ENCODE measurements around the gene ITM2C. TPM values are rescaled to one million over a fixed set of nuclear protein-coding genes. Genes with fewer than 3 reads are reported as not detected.

Gene ITM2C
- total and polyA plus RNA-seq, 2 of the 8 experiments (the other 6 are each of a cell fraction or from before 2014, with no cell fraction given): 362 to 742 TPM

DNA sequence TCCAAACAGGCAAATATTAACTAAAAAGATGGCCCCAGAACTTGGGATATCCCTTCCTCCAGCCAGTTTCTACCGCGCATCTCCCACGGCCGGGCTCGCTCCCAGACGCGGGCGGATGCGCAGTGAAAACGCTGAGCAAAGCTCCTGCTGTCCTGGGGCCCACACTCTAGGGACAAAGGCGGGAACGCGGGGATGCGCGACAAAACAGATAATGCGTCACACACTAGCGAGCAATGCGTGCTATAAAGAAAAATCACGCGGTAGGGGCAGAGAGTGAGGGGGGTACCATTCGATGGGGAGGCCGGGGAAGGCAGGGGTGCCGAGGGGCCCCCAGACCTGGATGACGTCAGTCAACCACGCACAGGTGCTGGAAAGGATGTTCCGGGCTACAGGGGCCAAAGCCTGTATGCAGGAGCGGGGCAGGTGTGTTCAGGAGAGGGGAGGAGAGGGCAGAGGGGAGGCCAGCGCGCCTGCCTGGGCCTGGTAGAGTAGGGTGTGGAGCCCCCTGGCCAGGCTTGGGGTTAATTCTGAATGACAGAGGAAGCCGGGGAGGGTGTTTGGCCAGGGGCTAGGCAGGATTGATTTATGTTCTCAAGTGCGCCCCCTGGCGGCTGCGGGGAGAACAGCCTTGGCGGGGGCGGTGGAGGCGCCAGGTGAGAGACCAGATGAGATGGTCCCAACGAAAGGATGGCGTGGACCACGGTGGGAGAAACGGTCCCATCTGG, 14.9 kb upstream of the ITM2C start (continued):
- TF ChIP-seq, protein P1, sequence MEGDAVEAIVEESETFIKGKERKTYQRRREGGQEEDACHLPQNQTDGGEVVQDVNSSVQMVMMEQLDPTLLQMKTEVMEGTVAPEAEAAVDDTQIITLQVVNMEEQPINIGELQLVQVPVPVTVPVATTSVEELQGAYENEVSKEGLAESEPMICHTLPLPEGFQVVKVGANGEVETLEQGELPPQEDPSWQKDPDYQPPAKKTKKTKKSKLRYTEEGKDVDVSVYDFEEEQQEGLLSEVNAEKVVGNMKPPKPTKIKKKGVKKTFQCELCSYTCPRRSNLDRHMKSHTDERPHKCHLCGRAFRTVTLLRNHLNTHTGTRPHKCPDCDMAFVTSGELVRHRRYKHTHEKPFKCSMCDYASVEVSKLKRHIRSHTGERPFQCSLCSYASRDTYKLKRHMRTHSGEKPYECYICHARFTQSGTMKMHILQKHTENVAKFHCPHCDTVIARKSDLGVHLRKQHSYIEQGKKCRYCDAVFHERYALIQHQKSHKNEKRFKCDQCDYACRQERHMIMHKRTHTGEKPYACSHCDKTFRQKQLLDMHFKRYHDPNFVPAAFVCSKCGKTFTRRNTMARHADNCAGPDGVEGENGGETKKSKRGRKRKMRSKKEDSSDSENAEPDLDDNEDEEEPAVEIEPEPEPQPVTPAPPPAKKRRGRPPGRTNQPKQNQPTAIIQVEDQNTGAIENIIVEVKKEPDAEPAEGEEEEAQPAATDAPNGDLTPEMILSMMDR (IDR thresholded peaks at IDR 0.05; ENCODE audit: control extremely low read depth in 1 of 3, insufficient read depth in 1 of 3, low read depth in 1 of 3, low read length in 3 of 3): peak; percentile 89 to 94 (median 91)
- TF ChIP-seq TCF12 (IDR thresholded peaks at IDR 0.05; ENCODE audit: low read depth, low read length): peak; percentile 17; the same call in 1 of the 2 replicates
- no peak for TF ChIP-seq GTF2F1 (IDR thresholded peaks at IDR 0.05; ENCODE audit: borderline replicate concordance, low read depth, low read length)
- TF ChIP-seq, protein P2, sequence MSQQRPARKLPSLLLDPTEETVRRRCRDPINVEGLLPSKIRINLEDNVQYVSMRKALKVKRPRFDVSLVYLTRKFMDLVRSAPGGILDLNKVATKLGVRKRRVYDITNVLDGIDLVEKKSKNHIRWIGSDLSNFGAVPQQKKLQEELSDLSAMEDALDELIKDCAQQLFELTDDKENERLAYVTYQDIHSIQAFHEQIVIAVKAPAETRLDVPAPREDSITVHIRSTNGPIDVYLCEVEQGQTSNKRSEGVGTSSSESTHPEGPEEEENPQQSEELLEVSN (IDR thresholded peaks at IDR 0.05): peak; percentile 74
